SJSA1 (cell line): Measurements from ENCODE around the gene SPEG. TPM values are rescaled to one million over a fixed set of nuclear protein-coding genes. Genes with fewer than 3 reads are reported as not detected.

Source experiments
- DNase-seq, 2 experiments: peaks; one replicate each; pipeline ENCODE4 v3.0.0-alpha.2; 2015 to 2020; ENCODE audit warnings: low spot score in 2 of 2, low read depth in 1 of 2
- H3K27ac ChIP-seq: fragments of 250-450 bp; sonication (Bioruptor Pico); 2 replicates; pipeline ENCODE4 v1.5.1; 2020; ENCODE audit warnings: mild to moderate bottlenecking, moderate library complexity
- H3K27me3 ChIP-seq: fragments of 250-450 bp; sonication (Bioruptor Pico); replicated peaks from 2 replicates; pipeline ENCODE4 v1.5.1; 2020; ENCODE audit warnings: mild to moderate bottlenecking, moderate library complexity
- H3K36me3 ChIP-seq: fragments of 250-450 bp; sonication (Bioruptor Pico); 2 replicates; pipeline ENCODE4 v1.5.1; 2020; ENCODE audit warnings: mild to moderate bottlenecking
- H3K4me1 ChIP-seq: fragments of 250-450 bp; sonication (Bioruptor Pico); replicated peaks from 2 replicates; pipeline ENCODE4 v1.6.1; 2021; ENCODE audit warnings: mild to moderate bottlenecking
- H3K4me3 ChIP-seq: fragments of 250-450 bp; sonication (Bioruptor Pico); 2 replicates; pipeline ENCODE4 v1.5.1; 2020; ENCODE audit warnings: mild to moderate bottlenecking
- H3K9me3 ChIP-seq: fragments of 250-450 bp; sonication (Bioruptor Pico); replicated peaks from 2 replicates; pipeline ENCODE4 v1.5.1; 2020; ENCODE audit warnings: mild to moderate bottlenecking
- total RNA-seq: library from RNA; depleted of rRNA; stranded (reverse); fragments of >200 nt; shearing (Covaris generic); gene quantifications from 2 replicates; pipeline ENCODE4 v1.2.3, GENCODE V29; 2014

Gene SPEG
- total RNA-seq, 1 experiment from 2014 or later = 4.2 TPM

GRCh38 chr2:219447242-219448098 lies 12.8 kb downstream of the SPEG start:
- Histone ChIP-seq H3K27ac (no peak overlapping the region), H3K4me1 (peaks cover 2% of the 10 kb centered on the region), H3K4me3 (no peak overlapping the region), H3K27me3 (no peaks in the 10 kb centered on the region), H3K9me3 (no peaks in the 10 kb centered on the region), H3K36me3 (no peaks in the 10 kb centered on the region)
- DNase-seq = no peak

GRCh38 chr2:219448099-219448775 lies 13.6 kb downstream of the SPEG start:
- no peak overlapping the region for H3K27ac ChIP-seq
- H3K36me3 ChIP-seq = no peaks in the 10 kb centered on the region
- H3K4me3 ChIP-seq = no peak overlapping the region
- H3K9me3 ChIP-seq = no peaks in the 10 kb centered on the region
- no peaks in the 10 kb centered on the region for H3K27me3 ChIP-seq
- peaks cover 10% of the 10 kb centered on the region for H3K4me1 ChIP-seq
- peak in 1 of 2 experiments; percentile 42 for DNase-seq

GRCh38 chr2:219448776-219449341 lies 14.2 kb downstream of the SPEG start:
- no peaks in the 10 kb centered on the region for H3K36me3 ChIP-seq
- H3K4me3 ChIP-seq = no peak overlapping the region
- DNase-seq = no peak
- H3K27me3 ChIP-seq = no peaks in the 10 kb centered on the region
- peaks cover 16% of the 10 kb centered on the region for H3K4me1 ChIP-seq
- H3K27ac ChIP-seq = no peak overlapping the region
- H3K9me3 ChIP-seq = no peaks in the 10 kb centered on the region

DNA sequence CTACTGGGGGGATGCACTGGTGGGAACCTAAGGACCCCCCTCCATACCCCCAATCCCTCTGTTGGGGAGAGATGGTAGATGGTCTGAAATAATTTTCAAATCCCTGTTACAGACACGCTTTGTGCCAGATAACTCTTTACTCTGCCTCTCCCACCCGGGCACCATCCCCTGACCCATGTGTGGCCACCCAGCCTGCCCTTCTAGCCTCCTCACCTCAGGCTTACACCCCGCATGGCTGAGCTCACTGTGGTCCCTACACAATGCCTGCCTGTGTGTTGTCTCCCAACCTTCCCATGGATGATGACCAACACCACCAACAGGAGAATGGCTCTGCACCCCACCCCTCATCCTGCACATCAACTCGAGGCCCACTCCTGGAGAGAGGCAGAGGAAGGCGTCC lies 15.0 kb downstream of the SPEG start:
- Histone ChIP-seq H3K36me3 (no peaks in the 10 kb centered on the region), H3K4me1 (peaks cover 22% of the 10 kb centered on the region), H3K27ac (no peak overlapping the region), H3K4me3 (no peak overlapping the region), H3K9me3 (no peaks in the 10 kb centered on the region), H3K27me3 (no peaks in the 10 kb centered on the region)
- no peak for DNase-seq

- no peaks in the 10 kb centered on the region for H3K9me3 ChIP-seq
- H3K27me3 ChIP-seq = no peaks in the 10 kb centered on the region
- H3K4me3 ChIP-seq = no peak overlapping the region
- peaks cover 22% of the 10 kb centered on the region for H3K4me1 ChIP-seq
- 0 out of 2 replicates have a peak, but pooled peaks cover 2% of the 10 kb centered on the region for H3K36me3 ChIP-seq
- no peak for DNase-seq
- H3K27ac ChIP-seq = no peak overlapping the region
Measured at GRCh38 chr2:219451661-219452360, 17.2 kb downstream of the SPEG start.

DNA sequence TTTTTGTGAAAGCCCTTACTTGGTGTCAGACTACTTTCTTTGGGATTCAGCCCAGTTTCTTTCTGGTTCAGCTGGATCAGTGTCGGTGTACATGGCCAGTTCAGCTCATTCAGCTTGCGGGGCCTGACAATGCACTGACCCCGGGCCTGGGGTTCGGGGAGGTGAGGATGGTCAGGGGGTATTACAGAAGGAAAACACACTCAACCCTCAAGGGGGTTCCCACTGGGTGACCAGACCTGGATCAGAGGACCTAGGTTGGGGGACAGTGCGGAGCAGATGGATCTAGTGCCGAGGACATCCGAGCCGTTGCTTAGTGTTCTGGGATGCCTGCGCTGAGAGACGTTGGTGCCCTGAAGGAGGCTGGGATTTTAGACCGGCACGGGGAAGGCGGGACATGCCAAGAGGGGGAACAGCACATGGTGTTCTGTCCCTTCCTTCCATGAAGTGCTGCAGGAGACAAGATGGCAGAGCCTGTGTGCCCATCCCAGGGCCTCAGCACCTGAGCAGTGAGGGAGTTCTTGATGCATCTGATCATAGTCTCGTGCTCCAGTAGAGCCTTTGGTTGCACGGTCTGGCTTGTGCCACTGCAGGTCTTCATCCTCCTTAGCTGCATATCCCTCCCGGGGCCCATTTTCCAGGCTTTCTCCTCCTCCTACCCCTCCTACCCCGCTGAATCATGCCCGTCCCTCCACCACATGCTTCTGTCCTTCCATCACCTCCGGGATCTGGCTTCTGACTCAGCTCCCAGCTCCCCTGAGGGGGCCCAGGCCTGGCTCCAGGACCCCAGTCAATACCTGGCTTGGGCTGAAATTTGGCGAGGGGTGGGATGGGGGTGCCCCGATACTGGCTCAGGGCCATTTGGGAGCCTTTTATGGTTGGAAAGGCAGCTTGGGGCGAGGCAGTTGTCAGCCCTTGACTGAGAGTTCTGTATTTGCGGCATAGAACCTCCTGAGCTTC lies 18.0 kb downstream of the SPEG start:
- peak overlapping the region; percentile 38 for H3K27ac ChIP-seq
- peaks cover 22% of the 10 kb centered on the region for H3K4me1 ChIP-seq
- H3K36me3 ChIP-seq = 0 out of 2 replicates have a peak, but pooled peaks cover 2% of the 10 kb centered on the region
- DNase-seq = peak; percentile 58 to 81
- no peaks in the 10 kb centered on the region for H3K27me3 ChIP-seq
- no peaks in the 10 kb centered on the region for H3K9me3 ChIP-seq
- H3K4me3 ChIP-seq = no peak overlapping the region

DNA sequence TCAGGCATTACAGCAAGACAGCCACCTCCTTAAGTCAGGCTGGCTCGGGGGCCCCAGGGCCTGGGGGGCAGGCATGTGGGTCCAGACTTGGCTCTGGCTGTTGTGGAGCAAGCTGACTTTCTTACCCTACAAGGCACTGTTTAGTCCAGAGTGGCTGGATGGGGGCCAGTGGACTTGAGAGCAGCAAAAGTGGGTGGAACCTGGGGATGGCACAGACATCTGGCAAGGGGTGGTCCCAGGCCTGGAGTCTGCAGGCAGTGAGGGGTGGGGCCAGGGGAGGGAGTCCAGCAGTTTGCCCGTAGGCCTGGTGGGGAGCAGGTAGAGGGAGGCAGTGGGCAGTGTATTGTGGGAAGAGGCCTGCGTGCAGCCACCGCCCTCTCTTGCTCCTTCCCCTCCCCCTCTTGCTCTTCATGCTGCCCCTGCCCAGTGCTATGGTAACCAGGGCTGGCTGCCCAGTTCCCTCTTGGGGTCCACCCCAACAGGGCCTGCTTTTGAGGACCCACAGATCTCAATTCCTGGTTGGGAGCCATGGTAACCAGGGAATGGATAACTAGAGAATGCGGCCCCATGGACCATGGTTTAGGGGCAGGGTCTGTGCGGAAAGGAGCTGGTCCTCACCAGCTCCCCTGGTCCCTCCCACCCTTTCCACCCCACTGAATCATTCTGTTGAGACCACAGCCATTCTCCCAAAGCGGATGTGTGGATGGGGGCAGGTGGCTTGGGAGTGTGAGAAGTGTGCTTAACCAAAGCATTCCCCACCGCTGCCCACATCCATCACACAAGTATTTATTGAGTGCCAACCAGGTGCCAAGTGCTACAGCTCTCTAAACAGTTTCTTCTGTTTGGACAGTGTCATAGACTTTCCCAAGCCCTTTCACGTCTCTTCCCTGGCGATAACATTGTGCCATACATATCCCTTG lies 19.3 kb downstream of the SPEG start:
- H3K27ac ChIP-seq = peak overlapping the region; percentile 38; the same call in 1 of the 2 replicates
- peak; percentile 24 to 68 for DNase-seq
- H3K4me3 ChIP-seq = no peak overlapping the region
- H3K4me1 ChIP-seq = peaks cover 22% of the 10 kb centered on the region
- H3K27me3 ChIP-seq = no peaks in the 10 kb centered on the region
- H3K9me3 ChIP-seq = no peaks in the 10 kb centered on the region
- H3K36me3 ChIP-seq = 0 out of 2 replicates have a peak, but pooled peaks cover 2% of the 10 kb centered on the region

GRCh38 chr2:219455581-219455980 lies 20.9 kb downstream of the SPEG start:
- no peak for DNase-seq
- H3K9me3 ChIP-seq = no peaks in the 10 kb centered on the region
- no peak overlapping the region for H3K27ac ChIP-seq
- H3K36me3 ChIP-seq = 0 out of 2 replicates have a peak, but pooled peaks cover 2% of the 10 kb centered on the region
- no peak overlapping the region for H3K4me3 ChIP-seq
- no peaks in the 10 kb centered on the region for H3K27me3 ChIP-seq
- peaks cover 25% of the 10 kb centered on the region for H3K4me1 ChIP-seq

DNA sequence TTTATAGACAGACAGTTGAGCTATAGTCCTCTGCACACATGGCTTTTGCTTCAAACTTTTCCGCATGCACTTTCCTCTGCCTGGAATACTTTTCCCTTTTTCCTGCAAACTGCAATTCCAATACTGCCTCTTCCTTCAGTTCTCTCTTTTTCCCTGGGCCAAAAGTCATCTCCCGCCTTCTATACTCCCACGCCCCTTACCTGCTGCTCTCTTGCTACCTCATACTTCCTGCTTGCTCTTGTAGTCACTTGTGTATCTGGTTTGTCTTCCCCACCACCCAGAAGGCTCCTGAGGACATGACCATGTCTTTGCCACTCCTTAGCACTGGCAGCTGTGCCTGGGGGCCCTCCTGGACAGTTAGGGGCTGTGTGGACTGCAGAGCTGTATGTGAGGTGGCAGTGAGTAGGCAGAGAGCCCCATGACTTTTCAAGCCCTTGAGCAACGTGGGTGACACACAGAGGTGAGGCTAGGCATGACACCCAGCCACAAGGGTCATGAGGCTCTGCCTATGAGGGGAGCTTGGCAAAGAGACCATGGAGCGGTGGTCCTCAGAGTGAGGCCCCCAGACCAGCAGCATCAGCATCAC lies 23.2 kb downstream of the SPEG start:
- Histone ChIP-seq H3K27ac (no peak overlapping the region), H3K4me3 (no peak overlapping the region), H3K4me1 (peaks cover 19% of the 10 kb centered on the region), H3K9me3 (no peaks in the 10 kb centered on the region), H3K36me3 (0 out of 2 replicates have a peak, but pooled peaks cover 2% of the 10 kb centered on the region), H3K27me3 (no peaks in the 10 kb centered on the region)
- DNase-seq = no peak

DNA sequence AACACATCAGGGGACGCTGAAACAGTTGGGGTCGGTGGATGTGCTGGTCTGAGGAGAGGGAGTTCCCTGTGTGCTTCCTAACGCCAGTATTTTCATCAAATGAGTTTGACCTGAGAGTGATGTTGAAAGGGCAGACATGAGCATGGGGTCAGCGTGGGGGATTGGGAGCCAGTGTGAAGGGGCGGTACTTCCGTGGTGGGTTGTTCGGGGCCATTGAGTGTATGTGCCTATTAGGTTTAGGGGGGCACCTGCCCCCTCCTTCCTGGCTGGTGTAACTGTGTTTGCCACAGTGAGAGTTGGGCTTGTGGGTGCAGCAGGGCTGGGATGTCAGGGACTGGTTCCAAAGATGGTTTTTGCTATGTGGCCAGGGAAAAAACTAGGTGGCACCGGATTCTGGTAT lies 24.4 kb downstream of the SPEG start:
- no peak for DNase-seq
- H3K27me3 ChIP-seq = no peaks in the 10 kb centered on the region
- 0 out of 2 replicates have a peak, but pooled peaks cover 2% of the 10 kb centered on the region for H3K36me3 ChIP-seq
- no peak overlapping the region for H3K27ac ChIP-seq
- H3K4me1 ChIP-seq = peaks cover 7% of the 10 kb centered on the region
- no peak overlapping the region for H3K4me3 ChIP-seq
- H3K9me3 ChIP-seq = no peaks in the 10 kb centered on the region

- Histone ChIP-seq H3K4me1 (0 out of 2 replicates have a peak, but pooled peaks cover 3% of the 10 kb centered on the region), H3K4me3 (no peak overlapping the region), H3K36me3 (0 out of 2 replicates have a peak, but pooled peaks cover 2% of the 10 kb centered on the region), H3K27ac (no peak overlapping the region), H3K9me3 (no peaks in the 10 kb centered on the region), H3K27me3 (no peaks in the 10 kb centered on the region)
- DNase-seq = peak; percentile 33 to 65
Measured at GRCh38 chr2:219459460-219460311, 25.0 kb downstream of the SPEG start.
